Loucy (cell line): Measurements from ENCODE around the gene GALNT9.

Experiments
- EZH2phosphoT487 ChIP-seq: fragments of 200-600 bp; IDR thresholded peaks from 2 replicates; pipeline ENCODE4 v1.6.1; 2018; ENCODE audit warnings: antibody characterized with exemption, mild to moderate bottlenecking, moderate library complexity, borderline replicate concordance
- TF ChIP-seq, protein P1 (sequence below): fragments of 200-600 bp; sonication (generic); conservative IDR thresholded peaks from 2 replicates; pipeline ENCODE4 v1.5.1; 2014; ENCODE audit warnings: mild to moderate bottlenecking, antibody characterized with exemption, low read length

DNA sequence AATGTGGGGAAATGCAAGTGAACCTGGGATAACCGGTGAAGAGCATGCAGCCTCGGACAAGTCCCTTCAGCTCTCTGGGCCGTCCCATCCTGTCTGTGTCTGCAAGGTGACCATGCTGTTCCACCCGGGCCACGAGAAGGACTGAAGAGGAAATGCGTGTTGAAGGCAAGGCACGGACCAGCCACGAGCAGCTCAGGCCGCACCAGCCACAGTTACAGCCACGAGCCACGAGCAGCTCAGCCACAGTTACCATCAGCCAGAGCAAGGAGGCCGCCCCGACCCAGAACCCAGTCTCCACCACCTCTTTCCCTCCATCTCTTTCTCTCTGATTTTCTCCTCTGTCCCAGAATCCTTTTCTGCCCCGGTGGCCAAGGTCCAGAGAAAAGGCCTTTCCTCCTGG lies 18.8 kb upstream of the GALNT9 start:
- TF ChIP-seq, protein P1, sequence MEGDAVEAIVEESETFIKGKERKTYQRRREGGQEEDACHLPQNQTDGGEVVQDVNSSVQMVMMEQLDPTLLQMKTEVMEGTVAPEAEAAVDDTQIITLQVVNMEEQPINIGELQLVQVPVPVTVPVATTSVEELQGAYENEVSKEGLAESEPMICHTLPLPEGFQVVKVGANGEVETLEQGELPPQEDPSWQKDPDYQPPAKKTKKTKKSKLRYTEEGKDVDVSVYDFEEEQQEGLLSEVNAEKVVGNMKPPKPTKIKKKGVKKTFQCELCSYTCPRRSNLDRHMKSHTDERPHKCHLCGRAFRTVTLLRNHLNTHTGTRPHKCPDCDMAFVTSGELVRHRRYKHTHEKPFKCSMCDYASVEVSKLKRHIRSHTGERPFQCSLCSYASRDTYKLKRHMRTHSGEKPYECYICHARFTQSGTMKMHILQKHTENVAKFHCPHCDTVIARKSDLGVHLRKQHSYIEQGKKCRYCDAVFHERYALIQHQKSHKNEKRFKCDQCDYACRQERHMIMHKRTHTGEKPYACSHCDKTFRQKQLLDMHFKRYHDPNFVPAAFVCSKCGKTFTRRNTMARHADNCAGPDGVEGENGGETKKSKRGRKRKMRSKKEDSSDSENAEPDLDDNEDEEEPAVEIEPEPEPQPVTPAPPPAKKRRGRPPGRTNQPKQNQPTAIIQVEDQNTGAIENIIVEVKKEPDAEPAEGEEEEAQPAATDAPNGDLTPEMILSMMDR, result no peak
- no peak for TF ChIP-seq EZH2phosphoT487
